WTC11 (cell line): ENCODE data around the gene ZNF485. TPM values are rescaled to one million over a fixed set of nuclear protein-coding genes. Genes with fewer than 3 reads are reported as not detected.

Experiments used
- ATAC-seq: fragments of 200-7000 bp; cut with Tn5 transposase; 2 replicates; pipeline ENCODE4 v1.10.0; 2021; ENCODE audit warnings: mild to moderate bottlenecking, moderate library complexity
- CTCF ChIA-PET: fragments of 300-600 bp; sonication (Branson Sonifier 250); formaldehyde crosslinking; loops from one replicate; lab custom pipeline; 2021; ENCODE audit warnings: antibody characterized with exemption; lab: Charles Lee
- POLR2A ChIA-PET: fragments of 350-600 bp; sonication (Branson Sonifier 250); formaldehyde crosslinking; loops from one replicate; lab custom pipeline; 2021; ENCODE audit warnings: antibody characterized with exemption; lab: Charles Lee
- DNase-seq: peaks from one replicate; pipeline ENCODE4 v3.0.0; 2021; ENCODE audit warnings: low spot score
- H3K27ac Mint-ChIP-seq: 2 replicates; pipeline ENCODE4 v1.8.0; 2021; ENCODE audit warnings: mixed read lengths
- H3K27me3 Mint-ChIP-seq: 2 replicates; pipeline ENCODE4 v1.8.0; 2021; ENCODE audit warnings: low read depth, mild to moderate bottlenecking, moderate library complexity, mixed read lengths
- H3K36me3 Mint-ChIP-seq: 2 replicates; pipeline ENCODE4 v1.8.0; 2021; ENCODE audit warnings: mixed read lengths
- H3K4me1 Mint-ChIP-seq: 2 replicates; pipeline ENCODE4 v1.8.0; 2022; ENCODE audit warnings: mixed read lengths
- H3K4me3 Mint-ChIP-seq: 2 replicates; pipeline ENCODE4 v1.8.0; 2021; ENCODE audit warnings: mild to moderate bottlenecking, moderate library complexity, mixed read lengths
- H3K9me3 Mint-ChIP-seq: 2 replicates; pipeline ENCODE4 v1.8.0; 2021; ENCODE audit warnings: mixed read lengths
- ARID4B ChIP-seq: sonication (generic); formaldehyde crosslinking; IDR thresholded peaks from 2 replicates; pipeline ENCODE4 v1.8.0; 2023; ENCODE audit warnings: missing genetic modification reagents, mild to moderate bottlenecking, borderline replicate concordance
- ATF2 ChIP-seq: sonication (generic); formaldehyde crosslinking; IDR thresholded peaks from 2 replicates; pipeline ENCODE4 v1.8.1; 2022; ENCODE audit warnings: low read depth, missing genetic modification reagents, borderline replicate concordance
- ATF3 ChIP-seq: sonication (generic); formaldehyde crosslinking; conservative IDR thresholded peaks from 2 replicates; pipeline ENCODE4 v1.8.1; 2022; ENCODE audit warnings: mild to moderate bottlenecking, missing genetic modification reagents
- E2F4 ChIP-seq: sonication (generic); formaldehyde crosslinking; IDR thresholded peaks from 2 replicates; pipeline ENCODE4 v1.8.1; 2022; ENCODE audit warnings: low read depth, mild to moderate bottlenecking, moderate library complexity, missing genetic modification reagents, borderline replicate concordance
- ESRRA ChIP-seq: sonication (generic); formaldehyde crosslinking; IDR thresholded peaks from 2 replicates; pipeline ENCODE4 v1.8.1; 2022; ENCODE audit warnings: mild to moderate bottlenecking, missing genetic modification reagents, borderline replicate concordance
- HMGA2 ChIP-seq: fragments of 250-450 bp; sonication (Bioruptor Pico); IDR thresholded peaks from 2 replicates; pipeline ENCODE4 v1.4.0; 2021; ENCODE audit warnings: mild to moderate bottlenecking, moderate library complexity
- NFE2L1 ChIP-seq: sonication (generic); formaldehyde crosslinking; IDR thresholded peaks from 2 replicates; pipeline ENCODE4 v1.8.1; 2023; ENCODE audit warnings: missing genetic modification reagents
- NR3C1 ChIP-seq: sonication (generic); formaldehyde crosslinking; conservative IDR thresholded peaks from 2 replicates; pipeline ENCODE4 v1.8.1; 2023; ENCODE audit warnings: low read depth, mild to moderate bottlenecking, missing genetic modification reagents
- PRRX2 ChIP-seq: fragments of 250-450 bp; sonication (Bioruptor Pico); IDR thresholded peaks from 2 replicates; pipeline ENCODE4 v1.8.0; 2021; ENCODE audit warnings: mild to moderate bottlenecking
- SOX15 ChIP-seq: fragments of 250-450 bp; sonication (Bioruptor Pico); IDR thresholded peaks from 2 replicates; pipeline ENCODE4 v1.9.0; 2021; ENCODE audit warnings: mild to moderate bottlenecking
- SP1 ChIP-seq: sonication (generic); formaldehyde crosslinking; conservative IDR thresholded peaks from 2 replicates; pipeline ENCODE4 v1.8.1; 2022; ENCODE audit warnings: missing genetic modification reagents
- TEAD4 ChIP-seq: sonication (generic); formaldehyde crosslinking; IDR thresholded peaks from 2 replicates; pipeline ENCODE4 v1.8.0; 2022; ENCODE audit warnings: mild to moderate bottlenecking, missing genetic modification reagents
- ZBTB43 ChIP-seq: sonication (generic); formaldehyde crosslinking; IDR thresholded peaks from 2 replicates; pipeline ENCODE4 v1.8.1; 2023; ENCODE audit warnings: mild to moderate bottlenecking, missing genetic modification reagents
- ZNF232 ChIP-seq: sonication (generic); formaldehyde crosslinking; IDR thresholded peaks from 2 replicates; pipeline ENCODE4 v1.8.0; 2022; ENCODE audit warnings: mild to moderate bottlenecking, missing genetic modification reagents
- ZNF263 ChIP-seq: sonication (generic); formaldehyde crosslinking; IDR thresholded peaks from 2 replicates; pipeline ENCODE4 v1.8.1; 2022; ENCODE audit warnings: low read depth, mild to moderate bottlenecking, moderate library complexity, missing genetic modification reagents
- ZNF416 ChIP-seq: fragments of 250-450 bp; sonication (Bioruptor Pico); IDR thresholded peaks from 2 replicates; pipeline ENCODE4 v1.9.0; 2021; ENCODE audit warnings: mild to moderate bottlenecking, inconsistent platforms
- total RNA-seq: library from RNA; stranded (reverse); gene quantifications from 3 replicates; pipeline ENCODE4 v1.2.3, GENCODE V29; 2021
- TF ChIP-seq, protein P1 (sequence below): sonication (generic); formaldehyde crosslinking; IDR thresholded peaks from 2 replicates; pipeline ENCODE4 v1.8.1; 2023; ENCODE audit warnings: mild to moderate bottlenecking, moderate library complexity, missing genetic modification reagents
- TF ChIP-seq, protein P2 (sequence below): sonication (generic); formaldehyde crosslinking; IDR thresholded peaks from 2 replicates; pipeline ENCODE4 v1.8.0; 2022; ENCODE audit warnings: missing genetic modification reagents

The ZNF485 gene
- total RNA-seq, 1 experiment from 2014 or later = 9.6 TPM

- Mint-ChIP-seq H3K27me3 (peaks cover 55% of the 10 kb centered on the region), H3K4me3 (peak overlapping the region; percentile 75)
These were observed 31.3 kb upstream of the ZNF485 start for GRCh38 chr10:43574906-43575305.

More at GRCh38 chr10:43574906-43575305, 31.3 kb upstream of the ZNF485 start:
- Mint-ChIP-seq H3K4me1 (peaks cover 26% of the 10 kb centered on the region), H3K27ac (no peak overlapping the region), H3K9me3 (peaks cover 25% of the 10 kb centered on the region)
- CTCF ChIA-PET = no interaction called here
- no peak for DNase-seq
- no peak for TF ChIP-seq ZNF263 (CRISPR knock-in tag)
- TF ChIP-seq SOX15 = no peak
- TF ChIP-seq ARID4B (CRISPR knock-in tag) = no peak
- no peak for TF ChIP-seq ZNF416
- TF ChIP-seq, protein P1, sequence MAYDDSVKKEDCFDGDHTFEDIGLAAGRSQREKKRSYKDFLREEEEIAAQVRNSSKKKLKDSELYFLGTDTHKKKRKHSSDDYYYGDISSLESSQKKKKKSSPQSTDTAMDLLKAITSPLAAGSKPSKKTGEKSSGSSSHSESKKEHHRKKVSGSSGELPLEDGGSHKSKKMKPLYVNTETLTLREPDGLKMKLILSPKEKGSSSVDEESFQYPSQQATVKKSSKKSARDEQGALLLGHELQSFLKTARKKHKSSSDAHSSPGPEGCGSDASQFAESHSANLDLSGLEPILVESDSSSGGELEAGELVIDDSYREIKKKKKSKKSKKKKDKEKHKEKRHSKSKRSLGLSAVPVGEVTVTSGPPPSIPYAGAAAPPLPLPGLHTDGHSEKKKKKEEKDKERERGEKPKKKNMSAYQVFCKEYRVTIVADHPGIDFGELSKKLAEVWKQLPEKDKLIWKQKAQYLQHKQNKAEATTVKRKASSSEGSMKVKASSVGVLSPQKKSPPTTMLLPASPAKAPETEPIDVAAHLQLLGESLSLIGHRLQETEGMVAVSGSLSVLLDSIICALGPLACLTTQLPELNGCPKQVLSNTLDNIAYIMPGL (CRISPR knock-in tag) = no peak
- no peak for TF ChIP-seq HMGA2 (CRISPR knock-in tag)
- no peak for TF ChIP-seq PRRX2 (CRISPR knock-in tag)
- TF ChIP-seq E2F4 (CRISPR knock-in tag) = no peak
- TF ChIP-seq ZBTB43 (CRISPR knock-in tag) = no peak
- TF ChIP-seq TEAD4 (CRISPR knock-in tag) = no peak
- no peak for TF ChIP-seq ZNF232 (CRISPR knock-in tag)
- no peak for TF ChIP-seq SP1 (CRISPR knock-in tag)
- TF ChIP-seq ESRRA (CRISPR knock-in tag) = no peak
- no peak for TF ChIP-seq NR3C1
- TF ChIP-seq ATF3 = no peak
- TF ChIP-seq, protein P2, sequence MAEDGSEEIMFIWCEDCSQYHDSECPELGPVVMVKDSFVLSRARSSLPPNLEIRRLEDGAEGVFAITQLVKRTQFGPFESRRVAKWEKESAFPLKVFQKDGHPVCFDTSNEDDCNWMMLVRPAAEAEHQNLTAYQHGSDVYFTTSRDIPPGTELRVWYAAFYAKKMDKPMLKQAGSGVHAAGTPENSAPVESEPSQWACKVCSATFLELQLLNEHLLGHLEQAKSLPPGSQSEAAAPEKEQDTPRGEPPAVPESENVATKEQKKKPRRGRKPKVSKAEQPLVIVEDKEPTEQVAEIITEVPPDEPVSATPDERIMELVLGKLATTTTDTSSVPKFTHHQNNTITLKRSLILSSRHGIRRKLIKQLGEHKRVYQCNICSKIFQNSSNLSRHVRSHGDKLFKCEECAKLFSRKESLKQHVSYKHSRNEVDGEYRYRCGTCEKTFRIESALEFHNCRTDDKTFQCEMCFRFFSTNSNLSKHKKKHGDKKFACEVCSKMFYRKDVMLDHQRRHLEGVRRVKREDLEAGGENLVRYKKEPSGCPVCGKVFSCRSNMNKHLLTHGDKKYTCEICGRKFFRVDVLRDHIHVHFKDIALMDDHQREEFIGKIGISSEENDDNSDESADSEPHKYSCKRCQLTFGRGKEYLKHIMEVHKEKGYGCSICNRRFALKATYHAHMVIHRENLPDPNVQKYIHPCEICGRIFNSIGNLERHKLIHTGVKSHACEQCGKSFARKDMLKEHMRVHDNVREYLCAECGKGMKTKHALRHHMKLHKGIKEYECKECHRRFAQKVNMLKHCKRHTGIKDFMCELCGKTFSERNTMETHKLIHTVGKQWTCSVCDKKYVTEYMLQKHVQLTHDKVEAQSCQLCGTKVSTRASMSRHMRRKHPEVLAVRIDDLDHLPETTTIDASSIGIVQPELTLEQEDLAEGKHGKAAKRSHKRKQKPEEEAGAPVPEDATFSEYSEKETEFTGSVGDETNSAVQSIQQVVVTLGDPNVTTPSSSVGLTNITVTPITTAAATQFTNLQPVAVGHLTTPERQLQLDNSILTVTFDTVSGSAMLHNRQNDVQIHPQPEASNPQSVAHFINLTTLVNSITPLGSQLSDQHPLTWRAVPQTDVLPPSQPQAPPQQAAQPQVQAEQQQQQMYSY = no peak
- TF ChIP-seq ATF2 (CRISPR knock-in tag) = no peak
- no peak for TF ChIP-seq NFE2L1 (CRISPR knock-in tag)
- TF ChIP-seq, all 79 proteins: peak for 0
- no peak for ATAC-seq
- peaks cover 28% of the 10 kb centered on the region for H3K36me3 Mint-ChIP-seq
- POLR2A ChIA-PET = no interaction called here
